Measurements from ENCODE around the gene SMIM34.
"Not testable (repeated sequence)": the region's sequence is repeated elsewhere in the genome, so short reads cannot be mapped to it uniquely, and the experiment has no call there.

Gene SMIM34, protein sequence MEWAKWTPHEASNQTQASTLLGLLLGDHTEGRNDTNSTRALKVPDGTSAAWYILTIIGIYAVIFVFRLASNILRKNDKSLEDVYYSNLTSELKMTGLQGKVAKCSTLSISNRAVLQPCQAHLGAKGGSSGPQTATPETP

DNA sequence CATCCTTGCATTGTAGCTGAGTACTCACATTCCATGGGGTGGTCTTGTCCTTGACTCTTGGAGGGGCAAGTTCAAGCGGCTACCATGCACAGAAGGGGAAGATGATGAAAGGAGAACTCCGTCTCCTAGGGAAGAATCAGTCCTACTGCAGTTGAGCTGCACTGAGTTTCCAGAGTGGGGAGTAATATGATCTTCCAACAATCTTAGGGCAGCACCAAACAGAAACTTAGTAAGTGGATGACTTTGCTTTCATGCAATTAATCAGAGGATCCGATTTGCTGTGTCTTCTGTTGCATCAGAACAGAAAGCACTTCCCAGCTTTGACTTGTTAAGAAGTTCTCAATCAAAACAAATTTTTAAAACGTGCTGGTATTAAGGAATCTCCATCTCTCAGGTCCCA lies at the start of gene SMIM34:
SMIM34 (minus strand) TSS at position 147 of the 400 bp plus-strand sequence; CDS start at position 35, 112 bp downstream.
- not testable (repeated sequence) for H3K4me1 ChIP-seq (ENCODE audit: control insufficient read depth, insufficient read depth, low read length); H3K27me3 ChIP-seq (ENCODE audit: control insufficient read depth, insufficient read depth, low read length); H3K9ac ChIP-seq (ENCODE audit: low read length); H3K36me3 ChIP-seq (ENCODE audit: control insufficient read depth, insufficient read depth, low read length); H3K9me3 ChIP-seq (ENCODE audit: control insufficient read depth, insufficient read depth, low read depth, low read length); H3K27ac ChIP-seq (ENCODE audit: low read depth, low read length); H3K4me3 ChIP-seq (ENCODE audit: low read depth, low read length)

DNA sequence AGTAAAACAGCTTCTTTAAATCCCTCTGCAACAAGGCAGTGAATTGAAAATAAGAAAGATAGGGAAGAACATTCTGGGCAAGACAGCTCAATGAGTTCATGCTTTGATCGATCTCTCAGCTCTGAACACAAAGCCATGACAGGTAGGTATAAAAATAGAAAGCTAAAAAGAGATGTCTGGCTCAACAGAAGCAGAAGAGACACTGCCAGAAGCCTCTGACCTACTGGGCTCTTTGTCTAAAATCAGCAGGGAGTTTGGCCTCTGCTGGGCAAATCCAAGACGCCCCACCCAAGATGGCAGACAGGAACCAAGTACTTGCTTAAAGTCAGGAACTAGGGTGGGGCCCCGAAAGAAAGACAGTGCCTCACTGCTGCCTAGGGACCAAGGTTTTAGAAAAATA lies 43.6 kb upstream of the SMIM34 start:
- not testable (repeated sequence) for H3K4me1 ChIP-seq (ENCODE audit: control insufficient read depth, insufficient read depth, low read length); H3K9me3 ChIP-seq (ENCODE audit: control insufficient read depth, insufficient read depth, low read depth, low read length); H3K27ac ChIP-seq (ENCODE audit: low read depth, low read length); H3K36me3 ChIP-seq (ENCODE audit: control insufficient read depth, insufficient read depth, low read length); H3K4me3 ChIP-seq (ENCODE audit: low read depth, low read length); H3K9ac ChIP-seq (ENCODE audit: low read length); H3K27me3 ChIP-seq (ENCODE audit: control insufficient read depth, insufficient read depth, low read length)

DNA sequence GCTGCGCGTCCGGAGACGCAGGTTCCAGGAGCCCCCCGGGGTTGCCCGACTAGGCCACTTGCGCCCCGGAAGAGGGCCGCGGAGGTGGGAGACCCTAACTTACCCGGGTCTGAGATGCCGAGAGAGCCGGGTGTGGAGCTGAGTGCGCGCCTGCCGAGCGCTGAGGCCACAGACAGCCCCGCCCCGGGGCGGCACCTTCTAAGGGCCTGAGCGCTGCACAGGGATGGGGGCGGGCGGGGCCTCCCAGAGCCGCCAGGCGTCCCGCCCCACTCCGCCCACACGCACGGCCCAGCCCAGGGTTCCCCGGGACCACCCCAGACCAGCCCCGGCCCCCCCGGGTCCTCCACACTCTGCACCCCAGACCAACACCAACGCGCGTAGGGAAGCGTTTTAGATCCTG lies 35.7 kb upstream of the SMIM34 start:
- not testable (repeated sequence) for H3K27ac ChIP-seq (ENCODE audit: low read depth, low read length); H3K4me3 ChIP-seq (ENCODE audit: low read depth, low read length); H3K9ac ChIP-seq (ENCODE audit: low read length); H3K4me1 ChIP-seq (ENCODE audit: control insufficient read depth, insufficient read depth, low read length); H3K27me3 ChIP-seq (ENCODE audit: control insufficient read depth, insufficient read depth, low read length); H3K36me3 ChIP-seq (ENCODE audit: control insufficient read depth, insufficient read depth, low read length); H3K9me3 ChIP-seq (ENCODE audit: control insufficient read depth, insufficient read depth, low read depth, low read length)

DNA sequence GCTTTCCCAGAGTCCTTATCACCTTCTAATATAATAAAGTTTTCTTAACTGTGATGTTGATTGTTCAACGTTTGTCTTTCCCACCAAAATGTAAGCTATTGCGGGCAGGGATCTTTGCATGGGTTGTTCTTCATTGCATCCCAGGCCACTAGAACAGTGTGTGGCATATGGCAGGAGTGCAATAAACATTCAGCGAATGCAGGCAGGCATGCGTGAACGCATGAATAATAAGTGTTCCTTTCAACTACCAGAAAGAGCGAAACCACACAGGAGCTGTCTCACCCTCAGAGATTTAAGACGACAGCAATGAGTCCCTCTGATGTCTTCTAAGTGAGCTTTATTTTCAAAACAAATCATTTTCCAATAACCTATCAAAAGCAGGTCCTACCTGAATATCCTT lies 34.5 kb upstream of the SMIM34 start:
- H3K4me3 ChIP-seq (ENCODE audit: low read depth, low read length); H3K27me3 ChIP-seq (ENCODE audit: control insufficient read depth, insufficient read depth, low read length); H3K9me3 ChIP-seq (ENCODE audit: control insufficient read depth, insufficient read depth, low read depth, low read length); H3K4me1 ChIP-seq (ENCODE audit: control insufficient read depth, insufficient read depth, low read length); H3K9ac ChIP-seq (ENCODE audit: low read length); H3K36me3 ChIP-seq (ENCODE audit: control insufficient read depth, insufficient read depth, low read length); H3K27ac ChIP-seq (ENCODE audit: low read depth, low read length): not testable (repeated sequence)

DNA sequence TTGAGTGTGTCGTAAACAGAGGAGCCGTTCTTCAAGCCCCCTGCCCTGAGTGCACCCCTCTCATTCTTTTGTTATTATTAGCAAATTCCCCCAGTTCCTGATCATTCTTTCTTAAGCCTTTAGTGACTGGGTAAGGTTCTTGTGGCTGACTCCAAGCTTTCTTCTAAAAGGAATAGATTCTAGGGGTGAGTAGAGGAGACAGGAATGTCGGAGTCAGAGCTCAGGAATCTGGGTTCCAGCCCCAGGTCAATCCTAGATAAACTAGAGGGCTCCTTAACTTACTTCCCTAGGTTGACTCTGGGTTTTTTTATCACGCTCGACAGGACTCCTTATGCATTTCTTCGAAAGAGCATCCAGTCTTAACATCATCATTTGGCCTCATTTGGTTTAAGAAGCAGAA lies 32.4 kb upstream of the SMIM34 start:
- not testable (repeated sequence) for H3K4me3 ChIP-seq (ENCODE audit: low read depth, low read length); H3K27ac ChIP-seq (ENCODE audit: low read depth, low read length); H3K36me3 ChIP-seq (ENCODE audit: control insufficient read depth, insufficient read depth, low read length); H3K9me3 ChIP-seq (ENCODE audit: control insufficient read depth, insufficient read depth, low read depth, low read length); H3K9ac ChIP-seq (ENCODE audit: low read length); H3K4me1 ChIP-seq (ENCODE audit: control insufficient read depth, insufficient read depth, low read length); H3K27me3 ChIP-seq (ENCODE audit: control insufficient read depth, insufficient read depth, low read length)

DNA sequence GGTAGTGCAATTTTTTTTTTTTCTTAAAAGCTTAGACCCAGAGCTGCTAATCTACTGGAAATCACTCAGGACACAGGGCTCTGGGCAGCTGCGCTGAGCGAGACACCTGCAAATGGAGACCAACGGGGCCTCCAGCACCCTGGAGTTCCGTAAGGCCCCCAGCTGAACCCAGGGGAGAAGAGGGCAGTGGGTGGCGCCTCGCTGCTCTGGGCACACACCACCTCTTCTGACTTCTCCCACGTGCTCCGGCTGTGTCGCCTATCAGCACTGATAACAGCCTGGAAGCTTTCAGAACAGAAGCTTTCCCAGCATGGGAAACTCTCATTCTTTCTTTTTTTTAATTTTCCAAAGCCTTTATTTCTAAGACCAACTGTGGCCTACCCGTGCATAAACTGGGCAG lies 31.9 kb upstream of the SMIM34 start:
- not testable (repeated sequence) for H3K36me3 ChIP-seq (ENCODE audit: control insufficient read depth, insufficient read depth, low read length); H3K9ac ChIP-seq (ENCODE audit: low read length); H3K4me1 ChIP-seq (ENCODE audit: control insufficient read depth, insufficient read depth, low read length); H3K4me3 ChIP-seq (ENCODE audit: low read depth, low read length); H3K9me3 ChIP-seq (ENCODE audit: control insufficient read depth, insufficient read depth, low read depth, low read length); H3K27me3 ChIP-seq (ENCODE audit: control insufficient read depth, insufficient read depth, low read length); H3K27ac ChIP-seq (ENCODE audit: low read depth, low read length)

DNA sequence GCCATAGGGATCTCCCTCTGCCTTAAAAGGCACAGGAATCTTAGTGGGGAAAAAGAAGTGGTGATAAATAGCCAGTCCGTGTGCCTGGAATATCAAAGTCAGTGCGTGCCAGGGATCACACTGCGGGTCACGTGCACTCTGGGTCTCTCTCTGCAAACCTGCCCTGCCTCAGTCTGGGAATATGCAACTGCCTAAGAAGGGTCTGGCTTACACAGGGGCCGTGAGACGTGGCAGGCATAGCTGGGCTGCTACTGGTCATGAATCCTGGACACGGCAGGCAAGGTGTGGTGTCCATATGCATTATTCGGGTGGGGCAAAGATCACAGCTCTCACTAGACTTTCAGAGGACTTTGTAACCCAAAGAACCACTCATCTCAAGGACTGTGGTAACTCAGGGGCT lies 23.3 kb upstream of the SMIM34 start:
- H3K4me1 ChIP-seq (ENCODE audit: control insufficient read depth, insufficient read depth, low read length); H3K4me3 ChIP-seq (ENCODE audit: low read depth, low read length); H3K27ac ChIP-seq (ENCODE audit: low read depth, low read length); H3K9ac ChIP-seq (ENCODE audit: low read length); H3K36me3 ChIP-seq (ENCODE audit: control insufficient read depth, insufficient read depth, low read length); H3K9me3 ChIP-seq (ENCODE audit: control insufficient read depth, insufficient read depth, low read depth, low read length); H3K27me3 ChIP-seq (ENCODE audit: control insufficient read depth, insufficient read depth, low read length): not testable (repeated sequence)

DNA sequence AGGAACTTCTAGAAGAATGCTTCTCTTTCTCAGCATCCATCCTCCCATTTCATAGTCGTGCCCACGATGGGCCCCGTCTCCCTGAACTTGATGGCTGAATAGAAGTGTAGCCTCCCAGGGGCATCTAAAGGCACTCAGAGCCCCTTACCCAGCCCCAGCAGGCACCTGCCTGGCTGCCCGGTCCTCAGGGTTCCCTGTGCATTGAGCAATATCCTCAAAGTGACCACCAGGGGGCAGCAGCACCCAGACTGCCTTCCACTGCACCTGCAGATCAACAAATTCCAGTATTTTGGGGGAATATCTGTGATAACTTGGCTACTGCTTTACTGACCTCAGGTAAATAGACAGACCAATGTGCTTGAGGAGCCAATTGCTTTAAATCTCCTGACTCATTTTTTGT lies 19.7 kb upstream of the SMIM34 start:
- not testable (repeated sequence) for H3K4me1 ChIP-seq (ENCODE audit: control insufficient read depth, insufficient read depth, low read length); H3K36me3 ChIP-seq (ENCODE audit: control insufficient read depth, insufficient read depth, low read length); H3K27ac ChIP-seq (ENCODE audit: low read depth, low read length); H3K9me3 ChIP-seq (ENCODE audit: control insufficient read depth, insufficient read depth, low read depth, low read length); H3K27me3 ChIP-seq (ENCODE audit: control insufficient read depth, insufficient read depth, low read length); H3K4me3 ChIP-seq (ENCODE audit: low read depth, low read length); H3K9ac ChIP-seq (ENCODE audit: low read length)

DNA sequence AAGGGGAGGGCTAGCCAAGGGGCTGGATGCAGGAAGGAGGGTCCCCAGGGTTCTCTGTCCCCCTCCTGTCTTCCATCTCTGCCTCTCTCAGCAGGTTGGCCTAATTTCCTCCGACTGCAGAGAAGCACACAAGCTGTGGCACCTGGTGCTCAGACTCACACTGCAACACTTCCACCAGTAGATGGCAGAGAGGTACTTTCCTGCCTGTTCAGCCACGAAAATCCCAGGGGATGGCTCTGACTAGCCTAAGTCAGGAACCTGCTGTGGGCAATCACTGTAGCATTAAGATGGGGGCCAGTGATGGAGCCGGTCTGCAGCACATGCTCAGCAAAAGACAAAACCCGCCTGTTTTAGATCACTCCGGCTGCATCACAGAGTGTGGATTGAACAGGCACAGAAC lies 6.0 kb upstream of the SMIM34 start:
- H3K36me3 ChIP-seq (ENCODE audit: control insufficient read depth, insufficient read depth, low read length); H3K9me3 ChIP-seq (ENCODE audit: control insufficient read depth, insufficient read depth, low read depth, low read length); H3K4me3 ChIP-seq (ENCODE audit: low read depth, low read length); H3K27ac ChIP-seq (ENCODE audit: low read depth, low read length); H3K27me3 ChIP-seq (ENCODE audit: control insufficient read depth, insufficient read depth, low read length); H3K4me1 ChIP-seq (ENCODE audit: control insufficient read depth, insufficient read depth, low read length); H3K9ac ChIP-seq (ENCODE audit: low read length): not testable (repeated sequence)

DNA sequence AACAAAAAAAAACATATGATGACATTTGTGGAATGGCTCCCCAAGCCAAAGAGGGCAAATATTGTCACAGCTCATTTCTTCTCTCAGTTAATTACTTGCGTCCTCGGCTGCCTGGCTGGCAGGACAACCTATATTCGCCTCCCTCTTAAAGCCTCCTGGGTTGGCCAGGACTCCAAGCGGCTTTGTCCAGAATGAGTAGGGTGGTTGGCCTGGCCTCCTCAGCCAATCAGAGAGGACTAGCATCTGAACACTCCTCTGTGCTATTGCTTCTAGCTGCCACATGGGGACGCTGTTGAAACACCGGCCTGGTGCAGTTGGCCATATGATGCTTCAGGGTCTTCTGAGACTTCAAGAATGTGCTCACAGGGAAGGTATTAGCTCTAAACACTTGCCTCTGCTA lies 4.7 kb upstream of the SMIM34 start:
- H3K4me3 ChIP-seq (ENCODE audit: low read depth, low read length); H3K9ac ChIP-seq (ENCODE audit: low read length); H3K4me1 ChIP-seq (ENCODE audit: control insufficient read depth, insufficient read depth, low read length); H3K27ac ChIP-seq (ENCODE audit: low read depth, low read length); H3K36me3 ChIP-seq (ENCODE audit: control insufficient read depth, insufficient read depth, low read length); H3K9me3 ChIP-seq (ENCODE audit: control insufficient read depth, insufficient read depth, low read depth, low read length); H3K27me3 ChIP-seq (ENCODE audit: control insufficient read depth, insufficient read depth, low read length): not testable (repeated sequence)

DNA sequence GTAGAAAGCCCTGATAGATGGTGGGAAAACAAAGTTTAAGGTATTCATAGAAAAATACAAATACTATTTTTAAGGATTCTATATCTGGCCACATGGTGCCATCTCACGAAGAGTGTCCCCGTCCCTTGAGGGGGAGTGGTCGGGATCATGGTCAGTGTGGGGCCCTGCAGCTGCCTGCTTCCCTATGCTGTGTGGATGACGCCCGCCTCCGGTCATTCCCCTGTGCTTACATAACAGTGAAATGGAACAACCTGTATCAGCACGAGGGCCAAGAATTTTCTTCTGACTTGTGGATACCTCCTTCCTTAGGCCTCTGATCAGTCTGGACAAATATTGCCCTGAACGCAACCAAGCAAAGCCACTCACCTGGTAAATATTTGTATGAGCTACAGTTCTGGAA lies 3.6 kb upstream of the SMIM34 start:
- H3K36me3 ChIP-seq (ENCODE audit: control insufficient read depth, insufficient read depth, low read length); H3K9me3 ChIP-seq (ENCODE audit: control insufficient read depth, insufficient read depth, low read depth, low read length); H3K9ac ChIP-seq (ENCODE audit: low read length); H3K27me3 ChIP-seq (ENCODE audit: control insufficient read depth, insufficient read depth, low read length); H3K4me1 ChIP-seq (ENCODE audit: control insufficient read depth, insufficient read depth, low read length); H3K27ac ChIP-seq (ENCODE audit: low read depth, low read length); H3K4me3 ChIP-seq (ENCODE audit: low read depth, low read length): not testable (repeated sequence)

DNA sequence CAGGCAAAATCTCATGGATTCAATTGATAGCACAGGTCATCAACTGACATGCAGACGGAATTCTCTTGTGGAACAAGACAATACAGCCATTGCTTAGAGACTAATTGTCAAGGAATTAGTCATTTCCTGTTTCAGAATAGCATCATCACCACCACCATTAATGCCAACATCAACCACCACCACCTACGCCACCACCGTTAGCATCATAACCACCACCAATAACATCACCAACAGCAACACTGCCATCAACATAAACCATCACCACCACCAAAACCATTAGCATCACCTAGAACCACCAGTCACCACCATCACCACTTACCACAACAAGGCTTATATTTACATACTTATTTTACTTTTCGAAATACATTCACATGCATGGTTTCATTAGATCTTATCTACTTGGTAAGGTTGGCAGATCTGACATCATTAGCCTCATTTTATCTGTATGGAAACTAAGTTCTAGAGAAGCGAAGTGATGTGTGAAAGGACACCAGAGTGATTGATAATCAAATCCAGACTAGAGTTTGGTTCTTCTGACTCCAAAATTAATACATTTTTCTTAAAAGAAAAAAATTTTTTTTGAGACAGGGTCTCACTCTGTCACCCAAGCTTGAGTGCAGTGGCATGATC lies 6.2 kb downstream of the SMIM34 start:
- not testable (repeated sequence) for H3K9ac ChIP-seq (ENCODE audit: low read length); H3K4me1 ChIP-seq (ENCODE audit: control insufficient read depth, insufficient read depth, low read length); H3K36me3 ChIP-seq (ENCODE audit: control insufficient read depth, insufficient read depth, low read length); H3K27ac ChIP-seq (ENCODE audit: low read depth, low read length); H3K27me3 ChIP-seq (ENCODE audit: control insufficient read depth, insufficient read depth, low read length); H3K9me3 ChIP-seq (ENCODE audit: control insufficient read depth, insufficient read depth, low read depth, low read length); H3K4me3 ChIP-seq (ENCODE audit: low read depth, low read length)

All from HUES6 (cell line).